Heart left ventricle (tissue), 16 donors: ENCODE results near the gene KANSL3. TPM values are rescaled to one million over a fixed set of nuclear protein-coding genes. Genes with fewer than 3 reads are reported as not detected.

Experiments used
- ATAC-seq, 4 donors: fragments of 200-7000 bp; cut with Tn5 transposase; one replicate each; pipeline ENCODE4 v1.9.1; 2020 to 2022; ENCODE audit warnings: moderate library complexity in 4 of 4, mild to moderate bottlenecking in 3 of 4, moderate number of reproducible peaks in 1 of 4
- DNase-seq, 5 donors: peaks; one replicate each; pipeline ENCODE4 v3.0.0-alpha.2; 2020
- H3K27ac ChIP-seq, 12 donors: fragments of 200-600 bp; sonication (generic) in 4 of 12; one replicate each; pipeline versions ENCODE4 v1.5.0 to v1.8.0; 2016 to 2022; ENCODE audit warnings: mild to moderate bottlenecking in 2 of 12
- H3K27me3 ChIP-seq, 9 donors: fragments of 200-600 bp; sonication (generic) in 2 of 9; one replicate each; pipeline versions ENCODE4 v1.5.1 to v1.8.0; 2016 to 2022; ENCODE audit warnings: mild to moderate bottlenecking in 3 of 9
- H3K36me3 ChIP-seq, 9 donors: fragments of 200-600 bp; sonication (generic) in 2 of 9; one replicate each; pipeline versions ENCODE4 v1.5.0 to v1.8.0; 2018 to 2022; ENCODE audit warnings: mild to moderate bottlenecking in 2 of 9
- H3K4me1 ChIP-seq, 12 donors: fragments of 200-600 bp; sonication (generic) in 4 of 12; one replicate each; pipeline versions ENCODE4 v1.5.0 to v1.8.0; 2016 to 2022; ENCODE audit warnings: mild to moderate bottlenecking in 3 of 12
- H3K4me3 ChIP-seq, 12 donors: fragments of 200-600 bp; sonication (generic) in 4 of 12; one replicate each; pipeline versions ENCODE4 v1.5.0 to v1.8.0; 2017 to 2022; ENCODE audit warnings: mild to moderate bottlenecking in 9 of 12, moderate library complexity in 4 of 12
- H3K9me3 ChIP-seq, 12 donors: fragments of 200-600 bp; sonication (generic) in 4 of 12; one replicate each; pipeline versions ENCODE4 v1.5.0 to v1.8.0; 2016 to 2022; ENCODE audit warnings: mild to moderate bottlenecking in 1 of 12
- POLR2A ChIP-seq, 2 donors: fragments of 450-650 bp; IDR thresholded peaks; one replicate each; pipeline ENCODE4 v1.6.1; 2017; ENCODE audit warnings: antibody characterized with exemption in 2 of 2, mild to moderate bottlenecking in 2 of 2, moderate library complexity in 2 of 2
- WGBS, 4 donors: extraction: QIAGEN DNeasy Blood & Tissue Kit in 2 of 4; methylation state at CpG; one replicate each; pipeline versions ENCODE4 v1.1.5 to v1.1.7; 2013 to 2018; 5-methylcytosine and 5-hydroxymethylcytosine counted together
- intact Hi-C, 10 donors: fragments of 100-400 bp; cut with DNase I; formaldehyde crosslinking; loops; one replicate each; pipeline versions ENCODE4 v1.11.1 to v1.14.2; 2022
- polyA plus RNA-seq, 2 donors: library from polyadenylated mRNA; stranded (reverse); fragments of 200-250 nt; gene quantifications; one replicate each; pipeline ENCODE4 v1.2.3, GENCODE V29; 2013
- total RNA-seq, 9 donors: library from RNA; depleted of rRNA in 2 of 9; stranded (reverse); fragments of >200 nt in 2 of 9; fragmentation: NEBNext Ultra II Directional in 3 of 9; extraction: Animal tissue kit (Norgen Biotek cat#: 25700) in 3 of 9; gene quantifications; one replicate each; pipeline versions ENCODE4 v1.1.0 to v1.2.4, GENCODE V29; 2016 to 2023
- TF ChIP-seq, protein P1 (sequence below), 12 donors: fragments of 200-600 bp; sonication (generic) in 4 of 12; IDR thresholded peaks; one replicate each; pipeline versions ENCODE4 v1.5.0 to v1.8.0; 2018 to 2022; ENCODE audit warnings: antibody characterized with exemption in 12 of 12, mild to moderate bottlenecking in 5 of 12
- donor health status: ischemic (EF 13 %, LVEDD 7.1; RV severe dilation, severe dysfunction).
- donor health status: healthy with polysubstance abuse.
- donor health status: DM: no; HTN: yes; CAD: no.
- donor health status: DM: no; HTN: no; CAD: no.
- donor health status: ischemic (EF 25% LVEDD 6.9; RV normal size, moderate dysfunction).
- donor health status: ischemic (EF 25% LVEDD 5.7; RV mildly dilated, moderate dysfunction).
- donor health status: healthy.
- donor health status: DM: yes; HTN: yes; CAD: no.
- donor health status: ischemic (EF 35%, LVEDD 5.7; RV mildly dilated, moderate dysfunction).
- donor health status: nonischemic (EF 11% LVEDD 7.7; RV severe dilation, severe dysfunction).
- donor health status: DM: yes; HTN: yes; CAD: no.
- donor health status: PGD.
- donor health status: ischemic (EF 29% LVEDD 5.4; RV normal size, mild dysfunction).
- donor health status: nonischemic (EF 23%, LVEDD 6.1; RV moderate dilation, normal function).

The KANSL3 gene
- total and polyA plus RNA-seq, 11 donors: 13.8 to 38.0 (median 30.3) TPM

- TF ChIP-seq, protein P1, sequence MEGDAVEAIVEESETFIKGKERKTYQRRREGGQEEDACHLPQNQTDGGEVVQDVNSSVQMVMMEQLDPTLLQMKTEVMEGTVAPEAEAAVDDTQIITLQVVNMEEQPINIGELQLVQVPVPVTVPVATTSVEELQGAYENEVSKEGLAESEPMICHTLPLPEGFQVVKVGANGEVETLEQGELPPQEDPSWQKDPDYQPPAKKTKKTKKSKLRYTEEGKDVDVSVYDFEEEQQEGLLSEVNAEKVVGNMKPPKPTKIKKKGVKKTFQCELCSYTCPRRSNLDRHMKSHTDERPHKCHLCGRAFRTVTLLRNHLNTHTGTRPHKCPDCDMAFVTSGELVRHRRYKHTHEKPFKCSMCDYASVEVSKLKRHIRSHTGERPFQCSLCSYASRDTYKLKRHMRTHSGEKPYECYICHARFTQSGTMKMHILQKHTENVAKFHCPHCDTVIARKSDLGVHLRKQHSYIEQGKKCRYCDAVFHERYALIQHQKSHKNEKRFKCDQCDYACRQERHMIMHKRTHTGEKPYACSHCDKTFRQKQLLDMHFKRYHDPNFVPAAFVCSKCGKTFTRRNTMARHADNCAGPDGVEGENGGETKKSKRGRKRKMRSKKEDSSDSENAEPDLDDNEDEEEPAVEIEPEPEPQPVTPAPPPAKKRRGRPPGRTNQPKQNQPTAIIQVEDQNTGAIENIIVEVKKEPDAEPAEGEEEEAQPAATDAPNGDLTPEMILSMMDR (IDR thresholded peaks at IDR 0.05): no peak
- TF ChIP-seq POLR2A (IDR thresholded peaks at IDR 0.05): no peak
- DNase-seq: no peak
- Histone ChIP-seq H3K4me3 (no peak overlapping the region), H3K27ac (no peak overlapping the region), H3K27me3 (no peaks in the 10 kb centered on the region), H3K9me3 (no peaks in the 10 kb centered on the region), H3K36me3 (no peaks in the 10 kb centered on the region), H3K4me1 (peaks cover 0 to 2% (median 0%) of the 10 kb centered on the region in 12 donors)
- intact Hi-C loops: no loop called here
- 79 to 94% (median 90%) methylated on average over 2 of the region's 2 CpGs for WGBS, 4 donors
- ATAC-seq: no peak
These were observed 63.7 kb downstream of the KANSL3 start for GRCh38 chr2:96574364-96574763.

- Histone ChIP-seq H3K27ac (no peak overlapping the region), H3K9me3 (no peaks in the 10 kb centered on the region), H3K4me1 (no peaks in the 10 kb centered on the region), H3K36me3 (no peaks in the 10 kb centered on the region), H3K27me3 (no peaks in the 10 kb centered on the region), H3K4me3 (no peak overlapping the region)
- DNase-seq: no peak
- 90 to 94% (median 92%) methylated on average over 3 of the region's 3 CpGs for WGBS, 4 donors
- intact Hi-C loops: no loop called here
- TF ChIP-seq, protein P1 (IDR thresholded peaks at IDR 0.05): no peak
- no peak for TF ChIP-seq POLR2A (IDR thresholded peaks at IDR 0.05)
- no peak for ATAC-seq
These were observed 70.0 kb downstream of the KANSL3 start for GRCh38 chr2:96568094-96568493.

DNA sequence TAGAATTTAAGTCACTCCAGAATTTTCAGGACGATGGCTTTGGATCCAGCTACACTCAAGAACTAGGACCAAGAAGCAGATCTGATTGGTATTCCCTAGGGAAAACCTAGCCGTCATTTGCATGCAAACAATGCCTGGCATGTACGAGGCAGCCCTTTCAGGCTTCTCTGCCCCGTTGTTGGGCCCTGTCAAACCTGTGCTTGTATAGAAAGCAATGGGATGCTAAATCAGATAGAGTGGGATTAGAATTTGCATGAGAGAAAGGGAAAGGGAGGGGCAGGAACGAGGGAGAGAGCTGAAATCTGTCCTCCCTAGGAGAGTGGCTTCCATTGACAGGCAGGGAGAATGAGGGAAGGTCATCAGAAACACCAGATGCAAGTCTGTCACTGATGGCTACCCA lies 73.0 kb downstream of the KANSL3 start:
- Histone ChIP-seq H3K27me3 (no peaks in the 10 kb centered on the region), H3K4me3 (no peak overlapping the region), H3K9me3 (peaks cover 0 to 6% (median 0%) of the 10 kb centered on the region in 12 donors), H3K27ac (no peak overlapping the region), H3K4me1 (no peaks in the 10 kb centered on the region), H3K36me3 (no peaks in the 10 kb centered on the region)
- TF ChIP-seq POLR2A (IDR thresholded peaks at IDR 0.05): no peak
- TF ChIP-seq, protein P1 (IDR thresholded peaks at IDR 0.05): no peak
- no peak for DNase-seq
- intact Hi-C loops: no loop called here
- no peak for ATAC-seq
- WGBS, 4 donors: 61 to 79% (median 69%) methylated on average over 5 of the region's 5 CpGs

GRCh38 chr2:96564563-96564962 lies 73.5 kb downstream of the KANSL3 start:
- Histone ChIP-seq H3K4me3 (no peak overlapping the region), H3K27me3 (no peaks in the 10 kb centered on the region), H3K9me3 (peaks cover 0 to 6% (median 0%) of the 10 kb centered on the region in 12 donors), H3K4me1 (no peaks in the 10 kb centered on the region), H3K27ac (no peak overlapping the region), H3K36me3 (no peaks in the 10 kb centered on the region)
- intact Hi-C loops: no loop called here
- 72 to 78% (median 75%) methylated on average over 3 of the region's 3 CpGs for WGBS, 4 donors
- DNase-seq (no peak), ATAC-seq (no peak)
- TF ChIP-seq POLR2A (IDR thresholded peaks at IDR 0.05): no peak
- TF ChIP-seq, protein P1 (IDR thresholded peaks at IDR 0.05): no peak
